ENCODE measurements around the gene RYR2. TPM values are rescaled to one million over a fixed set of nuclear protein-coding genes. Genes with fewer than 3 reads are reported as not detected.

RYR2 gene
- total and polyA plus RNA-seq, 9 of the 15 experiments (the other 6 are each of a cell fraction or from before 2014, with no cell fraction given), result 0.03 to 0.42 (median 0.14) TPM

DNA sequence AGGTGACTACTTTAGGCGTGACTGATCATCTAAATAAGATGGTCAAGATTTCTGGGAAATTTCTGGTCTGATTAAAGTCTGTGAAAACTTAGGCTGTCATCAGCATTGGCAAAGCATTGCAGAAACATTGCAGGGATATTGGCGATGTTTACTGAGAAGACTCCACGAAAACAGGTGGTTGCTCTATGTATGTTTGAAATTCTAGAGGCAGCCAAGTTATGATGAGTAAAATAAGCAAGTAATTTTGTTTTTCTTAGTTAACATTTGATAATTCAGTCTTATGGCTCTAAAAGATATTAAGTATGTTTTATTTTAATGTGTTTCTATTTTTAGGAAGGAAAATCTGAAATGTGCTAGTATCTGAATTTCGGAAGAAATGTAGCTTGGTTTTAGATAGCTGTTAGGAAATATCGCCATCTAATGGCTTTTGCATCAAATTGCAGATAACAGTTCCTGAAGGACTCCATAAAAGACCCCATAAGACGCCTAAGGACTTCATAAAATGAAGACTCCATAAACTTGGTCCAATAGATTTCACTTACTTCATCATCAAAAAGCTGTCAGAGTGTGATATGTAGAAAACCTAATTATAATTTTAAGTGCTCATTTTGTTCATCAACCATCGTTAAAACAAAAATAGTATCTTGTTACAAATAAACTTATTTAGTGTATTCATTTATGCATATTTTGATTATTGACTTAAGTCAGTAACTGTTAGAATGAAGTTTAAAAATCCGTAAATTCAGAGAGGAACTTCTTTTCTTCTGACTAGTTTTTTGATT is 344.6 kb downstream of the RYR2 start (continued):
- TF ChIP-seq DEAF1 (CRISPR knock-in tag; IDR thresholded peaks at IDR 0.05) (peak; percentile 67), MYNN (IDR thresholded peaks at IDR 0.05) (no peak), MYNN (CRISPR knock-in tag; IDR thresholded peaks at IDR 0.05) (no peak), ARID4B (CRISPR knock-in tag; IDR thresholded peaks at IDR 0.05) (no peak)
- TF ChIP-seq, protein P1, sequence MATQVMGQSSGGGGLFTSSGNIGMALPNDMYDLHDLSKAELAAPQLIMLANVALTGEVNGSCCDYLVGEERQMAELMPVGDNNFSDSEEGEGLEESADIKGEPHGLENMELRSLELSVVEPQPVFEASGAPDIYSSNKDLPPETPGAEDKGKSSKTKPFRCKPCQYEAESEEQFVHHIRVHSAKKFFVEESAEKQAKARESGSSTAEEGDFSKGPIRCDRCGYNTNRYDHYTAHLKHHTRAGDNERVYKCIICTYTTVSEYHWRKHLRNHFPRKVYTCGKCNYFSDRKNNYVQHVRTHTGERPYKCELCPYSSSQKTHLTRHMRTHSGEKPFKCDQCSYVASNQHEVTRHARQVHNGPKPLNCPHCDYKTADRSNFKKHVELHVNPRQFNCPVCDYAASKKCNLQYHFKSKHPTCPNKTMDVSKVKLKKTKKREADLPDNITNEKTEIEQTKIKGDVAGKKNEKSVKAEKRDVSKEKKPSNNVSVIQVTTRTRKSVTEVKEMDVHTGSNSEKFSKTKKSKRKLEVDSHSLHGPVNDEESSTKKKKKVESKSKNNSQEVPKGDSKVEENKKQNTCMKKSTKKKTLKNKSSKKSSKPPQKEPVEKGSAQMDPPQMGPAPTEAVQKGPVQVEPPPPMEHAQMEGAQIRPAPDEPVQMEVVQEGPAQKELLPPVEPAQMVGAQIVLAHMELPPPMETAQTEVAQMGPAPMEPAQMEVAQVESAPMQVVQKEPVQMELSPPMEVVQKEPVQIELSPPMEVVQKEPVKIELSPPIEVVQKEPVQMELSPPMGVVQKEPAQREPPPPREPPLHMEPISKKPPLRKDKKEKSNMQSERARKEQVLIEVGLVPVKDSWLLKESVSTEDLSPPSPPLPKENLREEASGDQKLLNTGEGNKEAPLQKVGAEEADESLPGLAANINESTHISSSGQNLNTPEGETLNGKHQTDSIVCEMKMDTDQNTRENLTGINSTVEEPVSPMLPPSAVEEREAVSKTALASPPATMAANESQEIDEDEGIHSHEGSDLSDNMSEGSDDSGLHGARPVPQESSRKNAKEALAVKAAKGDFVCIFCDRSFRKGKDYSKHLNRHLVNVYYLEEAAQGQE (IDR thresholded peaks at IDR 0.05; ENCODE audit: borderline replicate concordance), result peak; percentile 55; the same call in 1 of the 2 replicates
- TF ChIP-seq, protein P1 (CRISPR knock-in tag; IDR thresholded peaks at IDR 0.05; ENCODE audit: low read depth), result no peak
- TF ChIP-seq, protein P2, sequence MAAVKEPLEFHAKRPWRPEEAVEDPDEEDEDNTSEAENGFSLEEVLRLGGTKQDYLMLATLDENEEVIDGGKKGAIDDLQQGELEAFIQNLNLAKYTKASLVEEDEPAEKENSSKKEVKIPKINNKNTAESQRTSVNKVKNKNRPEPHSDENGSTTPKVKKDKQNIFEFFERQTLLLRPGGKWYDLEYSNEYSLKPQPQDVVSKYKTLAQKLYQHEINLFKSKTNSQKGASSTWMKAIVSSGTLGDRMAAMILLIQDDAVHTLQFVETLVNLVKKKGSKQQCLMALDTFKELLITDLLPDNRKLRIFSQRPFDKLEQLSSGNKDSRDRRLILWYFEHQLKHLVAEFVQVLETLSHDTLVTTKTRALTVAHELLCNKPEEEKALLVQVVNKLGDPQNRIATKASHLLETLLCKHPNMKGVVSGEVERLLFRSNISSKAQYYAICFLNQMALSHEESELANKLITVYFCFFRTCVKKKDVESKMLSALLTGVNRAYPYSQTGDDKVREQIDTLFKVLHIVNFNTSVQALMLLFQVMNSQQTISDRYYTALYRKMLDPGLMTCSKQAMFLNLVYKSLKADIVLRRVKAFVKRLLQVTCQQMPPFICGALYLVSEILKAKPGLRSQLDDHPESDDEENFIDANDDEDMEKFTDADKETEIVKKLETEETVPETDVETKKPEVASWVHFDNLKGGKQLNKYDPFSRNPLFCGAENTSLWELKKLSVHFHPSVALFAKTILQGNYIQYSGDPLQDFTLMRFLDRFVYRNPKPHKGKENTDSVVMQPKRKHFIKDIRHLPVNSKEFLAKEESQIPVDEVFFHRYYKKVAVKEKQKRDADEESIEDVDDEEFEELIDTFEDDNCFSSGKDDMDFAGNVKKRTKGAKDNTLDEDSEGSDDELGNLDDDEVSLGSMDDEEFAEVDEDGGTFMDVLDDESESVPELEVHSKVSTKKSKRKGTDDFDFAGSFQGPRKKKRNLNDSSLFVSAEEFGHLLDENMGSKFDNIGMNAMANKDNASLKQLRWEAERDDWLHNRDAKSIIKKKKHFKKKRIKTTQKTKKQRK (IDR thresholded peaks at IDR 0.05; ENCODE audit: borderline replicate concordance, low read depth, low read length), result no peak
